ENCODE measurements around the gene CLEC10A.

GRCh38 chr17:7128160-7128559, 48.1 kb upstream of the CLEC10A start:
- no peak for TF ChIP-seq CTCF (IDR thresholded peaks at IDR 0.05)
- no peak for TF ChIP-seq POLR2A (IDR thresholded peaks at IDR 0.05)
